ENCODE data around the gene KLC3. TPM values are rescaled to one million over a fixed set of nuclear protein-coding genes. Genes with fewer than 3 reads are reported as not detected.

KLC3 gene
- total RNA-seq, 1 donor from 2014 or later, result 7.8 TPM

- H3K4me3 ChIP-seq (ENCODE audit: low read depth, low read length), result no peak overlapping the region
- TF ChIP-seq, protein P1, sequence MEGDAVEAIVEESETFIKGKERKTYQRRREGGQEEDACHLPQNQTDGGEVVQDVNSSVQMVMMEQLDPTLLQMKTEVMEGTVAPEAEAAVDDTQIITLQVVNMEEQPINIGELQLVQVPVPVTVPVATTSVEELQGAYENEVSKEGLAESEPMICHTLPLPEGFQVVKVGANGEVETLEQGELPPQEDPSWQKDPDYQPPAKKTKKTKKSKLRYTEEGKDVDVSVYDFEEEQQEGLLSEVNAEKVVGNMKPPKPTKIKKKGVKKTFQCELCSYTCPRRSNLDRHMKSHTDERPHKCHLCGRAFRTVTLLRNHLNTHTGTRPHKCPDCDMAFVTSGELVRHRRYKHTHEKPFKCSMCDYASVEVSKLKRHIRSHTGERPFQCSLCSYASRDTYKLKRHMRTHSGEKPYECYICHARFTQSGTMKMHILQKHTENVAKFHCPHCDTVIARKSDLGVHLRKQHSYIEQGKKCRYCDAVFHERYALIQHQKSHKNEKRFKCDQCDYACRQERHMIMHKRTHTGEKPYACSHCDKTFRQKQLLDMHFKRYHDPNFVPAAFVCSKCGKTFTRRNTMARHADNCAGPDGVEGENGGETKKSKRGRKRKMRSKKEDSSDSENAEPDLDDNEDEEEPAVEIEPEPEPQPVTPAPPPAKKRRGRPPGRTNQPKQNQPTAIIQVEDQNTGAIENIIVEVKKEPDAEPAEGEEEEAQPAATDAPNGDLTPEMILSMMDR (conservative IDR thresholded peaks at IDR 0.05; ENCODE audit: low read depth, low read length), result no peak
- no peak for DNase-seq (ENCODE audit: low read depth)
Measured at GRCh38 chr19:45314708-45315245, 25.8 kb upstream of the KLC3 start.

DNA sequence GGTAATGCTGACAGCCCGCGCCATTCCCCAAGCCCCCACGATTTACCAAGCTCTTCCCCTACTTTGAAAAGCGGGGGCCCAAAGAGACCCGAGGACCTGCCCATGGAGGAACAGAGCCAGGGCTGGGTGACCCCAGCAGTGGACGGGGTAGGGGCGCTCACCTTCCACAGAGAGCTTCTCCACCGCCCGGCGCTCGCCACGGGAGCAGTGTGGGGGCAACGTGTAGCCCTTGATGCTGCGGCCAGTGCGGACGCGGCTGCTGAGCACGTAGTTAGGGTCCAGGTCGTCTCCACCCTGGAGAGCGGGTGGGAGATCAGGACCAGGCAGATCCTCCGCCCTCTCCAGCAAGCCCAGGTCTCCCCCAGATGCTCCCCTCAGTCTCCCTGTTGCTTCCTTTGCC is 25.2 kb upstream of the KLC3 start:
- TF ChIP-seq, protein P1 (conservative IDR thresholded peaks at IDR 0.05; ENCODE audit: low read depth, low read length), result no peak
- no peak overlapping the region for H3K4me3 ChIP-seq (ENCODE audit: low read depth, low read length)
- DNase-seq (ENCODE audit: low read depth), result no peak

- no peak overlapping the region for H3K4me3 ChIP-seq (ENCODE audit: low read depth, low read length)
- TF ChIP-seq, protein P1 (conservative IDR thresholded peaks at IDR 0.05; ENCODE audit: low read depth, low read length), result no peak
- DNase-seq (ENCODE audit: low read depth), result no peak
Measured at GRCh38 chr19:45320997-45321775, 19.4 kb upstream of the KLC3 start.

GRCh38 chr19:45321848-45322247 is 18.7 kb upstream of the KLC3 start:
- no peak for DNase-seq (ENCODE audit: low read depth)
- TF ChIP-seq, protein P1 (conservative IDR thresholded peaks at IDR 0.05; ENCODE audit: low read depth, low read length), result no peak
- H3K4me3 ChIP-seq (ENCODE audit: low read depth, low read length), result no peak overlapping the region

GRCh38 chr19:45322311-45322710 is 18.2 kb upstream of the KLC3 start:
- no peak for DNase-seq (ENCODE audit: low read depth)
- TF ChIP-seq, protein P1 (conservative IDR thresholded peaks at IDR 0.05; ENCODE audit: low read depth, low read length), result no peak
- no peak overlapping the region for H3K4me3 ChIP-seq (ENCODE audit: low read depth, low read length)

DNA sequence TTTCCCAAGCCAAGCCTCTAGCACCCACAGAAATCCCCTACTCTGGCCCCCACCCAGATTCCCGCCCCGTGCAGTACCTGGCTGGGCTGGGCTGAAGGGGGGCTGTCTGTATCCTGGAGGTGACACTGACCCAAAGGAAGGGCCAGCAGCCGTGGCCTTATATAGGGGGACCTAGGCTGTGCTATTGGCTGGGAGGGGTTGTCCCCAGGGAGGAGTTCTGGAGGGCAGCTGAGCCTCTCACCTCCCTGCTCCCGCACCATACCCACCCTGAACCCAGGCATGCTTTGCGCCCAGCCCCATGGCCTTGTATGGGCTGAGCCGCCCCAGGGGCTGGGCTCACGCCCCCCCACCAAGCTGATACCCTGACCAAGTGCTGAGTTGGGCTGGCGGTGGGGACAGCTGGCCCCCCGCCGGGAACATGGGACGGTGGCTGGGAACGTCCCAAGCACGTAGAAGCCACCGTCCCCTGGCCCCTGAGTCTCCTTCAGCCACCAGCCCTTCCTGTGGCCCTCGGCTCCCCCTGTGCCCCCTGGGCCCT is 17.7 kb upstream of the KLC3 start, which contains the start of gene CKM:
CKM (minus strand) TSS at position 132 of the 538 bp plus-strand sequence. CDS start 3,162 bp downstream, outside the sequence.
- no peak for DNase-seq (ENCODE audit: low read depth)
- TF ChIP-seq, protein P1 (conservative IDR thresholded peaks at IDR 0.05; ENCODE audit: low read depth, low read length), result no peak
- H3K4me3 ChIP-seq (ENCODE audit: low read depth, low read length), result peak within 1 kb of the TSS; percentile 37
